HFFc6 (cell line): Measurements from ENCODE around the gene CALHM5. TPM values are rescaled to one million over a fixed set of nuclear protein-coding genes. Genes with fewer than 3 reads are reported as not detected.

Experiments
- DNase-seq: peaks from one replicate; pipeline ENCODE4 v3.0.0-alpha.2; 2018
- H3K27ac Mint-ChIP-seq: 2 replicates; pipeline ENCODE4 v1.8.0; 2020; ENCODE audit warnings: mild to moderate bottlenecking, mixed read lengths
- H3K27me3 Mint-ChIP-seq: 2 replicates; pipeline ENCODE4 v1.8.0; 2021; ENCODE audit warnings: mild to moderate bottlenecking, moderate library complexity, mixed read lengths; ENCODE audit not compliant: insufficient read depth
- H3K36me3 Mint-ChIP-seq: 2 replicates; pipeline ENCODE4 v1.8.0; 2021; ENCODE audit warnings: low read depth, mixed read lengths
- H3K4me1 Mint-ChIP-seq: 2 replicates; pipeline ENCODE4 v1.8.0; 2020; ENCODE audit warnings: low read depth, mixed read lengths
- H3K4me3 Mint-ChIP-seq: 2 replicates; pipeline ENCODE4 v1.8.0; 2020; ENCODE audit warnings: mild to moderate bottlenecking, moderate library complexity, mixed read lengths
- H3K9me3 Mint-ChIP-seq: 2 replicates; pipeline ENCODE4 v1.8.0; 2020; ENCODE audit warnings: mild to moderate bottlenecking, mixed read lengths
- total RNA-seq, 6 experiments: library from RNA; stranded (reverse); fragmentation: NEBNext Ultra II Directional; extraction: Animal tissue kit (Norgen Biotek cat#: 25700); gene quantifications; 2 replicates in 1 of 6; 3 replicates in 5 of 6; pipeline ENCODE4 v1.2.3, GENCODE V29; 2021
- TF ChIP-seq, protein P1 (sequence below): fragments of 200-600 bp; sonication (generic); IDR thresholded peaks from 2 replicates; pipeline ENCODE4 v1.5.0; 2021; ENCODE audit warnings: antibody characterized with exemption, mild to moderate bottlenecking

Gene CALHM5
- total RNA-seq, 6 experiments from 2014 or later, result 1.9 to 5.6 (median 4.5) TPM

- H3K9me3 Mint-ChIP-seq, result no peaks in the 10 kb centered on the region
- H3K27me3 Mint-ChIP-seq, result no peaks in the 10 kb centered on the region
- H3K36me3 Mint-ChIP-seq, result no peaks in the 10 kb centered on the region
- no peak overlapping the region for H3K4me3 Mint-ChIP-seq
- TF ChIP-seq, protein P1, sequence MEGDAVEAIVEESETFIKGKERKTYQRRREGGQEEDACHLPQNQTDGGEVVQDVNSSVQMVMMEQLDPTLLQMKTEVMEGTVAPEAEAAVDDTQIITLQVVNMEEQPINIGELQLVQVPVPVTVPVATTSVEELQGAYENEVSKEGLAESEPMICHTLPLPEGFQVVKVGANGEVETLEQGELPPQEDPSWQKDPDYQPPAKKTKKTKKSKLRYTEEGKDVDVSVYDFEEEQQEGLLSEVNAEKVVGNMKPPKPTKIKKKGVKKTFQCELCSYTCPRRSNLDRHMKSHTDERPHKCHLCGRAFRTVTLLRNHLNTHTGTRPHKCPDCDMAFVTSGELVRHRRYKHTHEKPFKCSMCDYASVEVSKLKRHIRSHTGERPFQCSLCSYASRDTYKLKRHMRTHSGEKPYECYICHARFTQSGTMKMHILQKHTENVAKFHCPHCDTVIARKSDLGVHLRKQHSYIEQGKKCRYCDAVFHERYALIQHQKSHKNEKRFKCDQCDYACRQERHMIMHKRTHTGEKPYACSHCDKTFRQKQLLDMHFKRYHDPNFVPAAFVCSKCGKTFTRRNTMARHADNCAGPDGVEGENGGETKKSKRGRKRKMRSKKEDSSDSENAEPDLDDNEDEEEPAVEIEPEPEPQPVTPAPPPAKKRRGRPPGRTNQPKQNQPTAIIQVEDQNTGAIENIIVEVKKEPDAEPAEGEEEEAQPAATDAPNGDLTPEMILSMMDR, result peak; percentile 99
- peaks cover 100% of the 10 kb centered on the region for H3K4me1 Mint-ChIP-seq
- peak; percentile 77 for DNase-seq
- H3K27ac Mint-ChIP-seq, result peak overlapping the region; percentile 8
Measured at GRCh38 chr6:116561377-116562018, 50.1 kb downstream of the CALHM5 start.

DNA sequence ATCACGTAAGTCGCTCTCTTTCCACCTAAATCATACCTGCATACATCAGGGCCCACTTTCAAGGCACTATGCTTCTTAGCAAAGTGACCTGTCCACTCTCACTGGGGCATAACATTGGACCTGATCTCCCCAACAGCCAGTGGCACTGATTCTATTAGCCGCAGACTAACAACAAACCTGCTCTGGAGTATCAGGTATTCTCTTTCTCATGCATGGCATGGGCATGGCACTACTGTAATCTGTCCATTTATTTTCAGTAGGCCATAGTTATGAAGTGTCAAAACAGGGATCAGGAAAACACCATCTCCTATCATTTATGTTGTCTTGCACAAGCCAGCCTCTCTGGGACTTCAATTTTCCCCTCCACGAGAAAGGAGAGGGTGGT, 50.6 kb downstream of the CALHM5 start:
- Mint-ChIP-seq H3K27ac (peak overlapping the region; percentile 83), H3K27me3 (no peaks in the 10 kb centered on the region)
- TF ChIP-seq, protein P1, result no peak

DNA sequence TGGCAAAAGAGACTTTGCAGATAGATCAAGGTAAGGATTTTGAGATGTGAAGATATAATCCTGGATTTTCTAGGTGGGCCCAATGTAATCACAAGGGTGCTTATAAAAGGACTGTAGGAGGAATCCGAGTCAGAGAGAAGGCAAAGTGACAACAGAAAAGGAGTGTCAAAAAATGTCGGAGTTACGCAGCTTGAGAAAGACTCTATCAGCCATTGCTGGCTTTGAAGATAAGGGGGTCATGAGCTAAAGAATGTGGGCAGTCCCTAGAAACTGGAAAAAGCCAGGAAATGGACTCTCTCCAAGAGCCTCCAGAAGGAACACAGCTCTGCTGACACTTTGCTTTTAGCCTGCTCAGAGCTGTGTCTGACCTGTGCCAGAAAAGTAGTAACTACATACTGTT, 51.2 kb downstream of the CALHM5 start:
- TF ChIP-seq, protein P1, result no peak
- no peak for DNase-seq
- H3K27ac Mint-ChIP-seq, result peak overlapping the region; percentile 83
- H3K4me3 Mint-ChIP-seq, result peak overlapping the region; percentile 25; the same call in 1 of the 2 replicates
- no peaks in the 10 kb centered on the region for H3K27me3 Mint-ChIP-seq
- H3K9me3 Mint-ChIP-seq, result no peaks in the 10 kb centered on the region
- H3K36me3 Mint-ChIP-seq, result no peaks in the 10 kb centered on the region
- H3K4me1 Mint-ChIP-seq, result peaks cover 100% of the 10 kb centered on the region

More for the DNA sequence above, 50.6 kb downstream of the CALHM5 start:
- no peak for DNase-seq
- Mint-ChIP-seq H3K9me3 (no peaks in the 10 kb centered on the region), H3K4me1 (peaks cover 100% of the 10 kb centered on the region), H3K36me3 (no peaks in the 10 kb centered on the region), H3K4me3 (no peak overlapping the region)

- Mint-ChIP-seq H3K27ac (peak overlapping the region; percentile 94), H3K27me3 (no peaks in the 10 kb centered on the region), H3K36me3 (peaks cover 2% of the 10 kb centered on the region; the same call in 1 of the 2 replicates), H3K4me1 (peaks cover 100% of the 10 kb centered on the region), H3K4me3 (peak overlapping the region; percentile 66), H3K9me3 (no peaks in the 10 kb centered on the region)
- no peak for DNase-seq
- TF ChIP-seq, protein P1, result no peak; the same call in 1 of the 2 replicates
Measured at GRCh38 chr6:116563830-116564229, 52.4 kb downstream of the CALHM5 start.

- TF ChIP-seq, protein P1, result no peak; the same call in 1 of the 2 replicates
- no peaks in the 10 kb centered on the region for H3K27me3 Mint-ChIP-seq
- DNase-seq, result peak; percentile 83
- H3K4me3 Mint-ChIP-seq, result peak overlapping the region; percentile 66
- no peaks in the 10 kb centered on the region for H3K9me3 Mint-ChIP-seq
- H3K36me3 Mint-ChIP-seq, result peaks cover 5% of the 10 kb centered on the region; the same call in 1 of the 2 replicates
- peak overlapping the region; percentile 94 for H3K27ac Mint-ChIP-seq
- H3K4me1 Mint-ChIP-seq, result peaks cover 100% of the 10 kb centered on the region
Measured at GRCh38 chr6:116564311-116564710, 52.9 kb downstream of the CALHM5 start.
